ENCODE measurements around the gene ETDC.
"Not testable (repeated sequence)": the region's sequence is repeated elsewhere in the genome, so short reads cannot be mapped to it uniquely, and the experiment has no call there.

Gene ETDC

GRCh38 chrX:135309430-135309923 is at the start of gene ETDC:
ETDC (plus strand) TSS chrX:135309480; CDS start chrX:135309480, 0 bp downstream.
- no peak for DNase-seq

GRCh38 chrX:135260976-135261375 is 48.3 kb upstream of the ETDC start:
- DNase-seq, result not testable (repeated sequence)

DNA sequence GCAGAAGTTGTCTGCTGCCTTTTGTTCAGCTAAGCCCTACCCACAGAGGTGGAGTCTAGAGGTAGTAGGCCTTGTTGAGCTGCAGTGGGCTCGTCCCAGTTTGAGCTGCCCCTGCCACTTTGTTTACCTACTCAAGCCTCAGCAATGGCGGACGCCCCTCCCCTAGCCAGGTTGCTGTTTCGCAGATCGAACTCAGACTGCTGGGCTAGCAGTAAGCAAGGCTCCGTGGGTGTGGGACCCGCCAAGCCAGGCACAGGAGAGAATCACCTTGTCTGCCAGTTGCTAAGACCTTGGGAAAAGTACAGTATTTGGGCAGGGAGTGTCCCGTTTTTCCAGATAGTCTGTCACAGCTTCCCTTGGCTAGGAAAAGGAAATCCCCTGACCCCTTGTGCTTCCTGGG is 45.9 kb upstream of the ETDC start:
- not testable (repeated sequence) for DNase-seq

DNA sequence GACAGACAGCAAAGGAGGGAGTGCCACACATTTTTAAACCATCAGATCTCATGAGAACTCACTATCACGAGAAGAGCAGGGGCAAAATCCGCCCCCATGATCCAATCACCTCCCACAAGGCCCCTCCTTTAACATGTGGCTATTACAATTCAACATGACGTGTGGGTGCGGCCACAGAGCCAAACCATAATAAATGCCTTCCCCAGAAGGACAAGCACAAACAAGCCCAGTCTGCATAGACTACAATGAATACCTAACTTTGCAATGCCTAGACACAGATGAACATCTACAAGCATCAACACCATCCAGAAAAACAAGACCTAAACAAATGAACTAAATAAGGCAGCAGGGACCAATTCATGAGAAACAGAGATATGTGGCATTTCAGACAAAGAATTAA is 45.1 kb upstream of the ETDC start:
- no peak for DNase-seq

DNA sequence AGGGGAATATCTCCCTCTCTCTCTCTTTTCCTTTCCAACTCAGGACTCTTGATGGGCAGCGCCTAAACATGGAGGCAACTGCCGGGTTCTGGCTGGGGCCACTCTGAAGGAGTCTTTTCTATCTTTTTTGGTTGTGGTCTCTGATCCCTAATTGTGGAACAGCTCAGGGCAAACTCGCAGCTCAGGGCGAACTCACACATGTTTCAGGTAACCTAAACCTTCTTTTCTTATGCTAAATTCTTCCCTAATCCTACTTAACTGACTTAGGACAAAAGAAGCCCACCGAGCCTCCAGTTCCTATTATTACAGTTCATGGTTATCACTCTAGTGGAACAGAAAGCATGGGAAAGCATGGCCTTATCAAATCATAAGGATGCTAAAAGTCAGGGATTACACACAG is 36.1 kb upstream of the ETDC start:
- DNase-seq, result no peak

- DNase-seq, result no peak
Measured at GRCh38 chrX:135275973-135276372, 33.3 kb upstream of the ETDC start.

DNA sequence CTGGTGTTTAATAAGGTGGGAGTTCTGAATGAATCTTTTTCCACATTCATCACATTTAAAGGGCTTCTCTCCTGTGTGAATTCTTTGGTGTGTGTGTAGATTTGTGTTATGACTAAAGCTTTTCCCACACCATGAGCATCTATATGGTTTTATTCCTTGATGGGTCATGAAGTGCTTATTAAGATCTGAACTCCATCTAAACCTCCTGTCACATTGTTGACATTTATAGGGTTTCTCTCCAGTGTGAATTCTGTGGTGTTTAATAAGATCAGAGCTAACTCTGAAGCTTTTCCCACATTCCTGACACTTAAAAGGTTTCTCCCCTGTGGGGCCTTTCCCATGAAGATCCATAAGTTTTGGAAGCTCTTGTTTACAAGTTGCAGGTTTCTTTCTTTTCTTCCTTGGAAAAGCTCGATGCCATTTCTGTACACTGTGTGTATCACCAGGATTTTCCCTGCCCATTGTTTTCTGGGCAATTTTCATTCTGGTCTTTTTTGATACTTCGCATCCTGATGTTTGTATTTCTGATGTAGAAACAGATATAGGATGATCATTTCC is 21.9 kb upstream of the ETDC start:
- DNase-seq, result no peak

DNA sequence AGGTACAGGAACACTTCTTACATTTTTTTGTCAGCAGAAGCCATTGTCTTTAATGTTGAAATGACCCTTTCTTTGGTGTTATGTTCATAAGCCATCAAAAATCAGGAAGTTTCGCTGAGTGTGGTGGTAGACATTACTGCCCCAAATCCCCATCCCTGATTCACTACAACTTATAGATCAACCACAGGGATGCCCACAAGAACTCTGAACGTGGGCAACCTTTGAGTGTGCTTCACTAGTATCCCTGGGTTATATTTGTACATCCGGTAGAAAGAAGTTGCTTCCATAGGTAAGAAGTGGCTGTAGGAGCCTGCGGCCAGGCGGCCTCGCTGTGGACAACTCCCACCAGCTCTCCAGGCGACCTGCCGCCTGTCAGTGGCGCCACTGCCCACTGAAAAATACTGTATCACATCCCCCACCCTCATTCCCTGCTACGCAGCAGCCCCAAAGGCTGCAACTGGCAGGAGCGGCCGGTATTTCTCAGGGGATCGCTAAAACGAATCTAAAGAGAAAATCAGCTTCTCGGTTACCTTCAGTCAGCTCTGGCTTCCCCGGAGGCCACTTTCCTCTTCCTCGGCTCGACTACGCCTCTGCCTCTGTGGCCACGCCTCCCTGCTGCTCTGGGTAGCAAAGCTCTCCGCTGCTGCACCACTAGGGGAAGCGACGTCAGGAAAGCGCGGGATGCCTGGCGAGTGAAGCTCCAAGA is 13.9 kb upstream of the ETDC start:
- DNase-seq, result peak; percentile 68

DNA sequence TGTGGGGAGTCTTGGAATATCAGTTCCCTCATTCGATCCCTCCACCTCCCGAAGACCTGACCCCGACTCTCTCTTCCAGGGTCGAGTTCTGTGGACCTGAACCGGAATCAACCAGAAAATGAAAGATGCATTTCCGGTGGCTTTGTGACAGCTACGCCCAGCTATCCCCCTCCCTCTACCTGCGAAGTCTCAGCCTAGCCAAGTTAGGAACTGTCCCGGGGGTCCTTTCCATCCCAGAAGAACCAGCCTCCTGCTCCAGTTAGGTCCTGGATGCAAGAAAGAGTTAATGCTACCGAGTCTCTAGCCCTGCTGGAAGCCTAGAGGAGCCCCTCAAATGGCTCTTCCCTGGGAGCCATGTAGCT is 13.4 kb upstream of the ETDC start:
- no peak for DNase-seq

DNA sequence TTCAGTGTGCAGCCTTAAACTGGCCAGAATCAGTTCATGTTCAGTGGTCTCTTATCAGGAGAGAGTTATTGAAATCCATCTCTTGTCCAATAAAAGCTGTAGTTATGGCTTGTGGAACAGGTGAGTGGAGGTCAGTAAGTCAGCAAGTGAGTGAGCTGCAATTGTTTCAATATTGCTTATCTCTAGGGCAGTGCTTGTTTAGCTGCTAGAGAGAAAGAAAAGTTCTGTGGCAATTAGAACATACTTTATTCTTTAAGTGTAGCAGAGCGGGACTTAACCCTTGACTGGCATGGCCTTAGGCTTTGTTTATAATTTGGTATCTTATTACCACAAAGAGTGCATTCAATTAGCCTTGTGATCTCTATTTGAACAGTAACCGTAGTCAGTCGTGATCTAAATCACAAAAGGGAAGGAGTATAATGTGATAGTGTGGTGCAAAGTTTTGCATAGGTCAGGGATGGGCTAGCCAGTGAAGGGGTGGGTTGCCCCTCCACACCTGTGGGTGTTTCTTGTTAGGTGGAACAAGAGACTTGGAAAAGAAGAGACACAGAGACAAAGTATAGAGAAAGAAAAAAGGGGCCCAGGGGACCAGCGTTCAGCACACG is 6.9 kb upstream of the ETDC start:
- DNase-seq, result no peak

- no peak for DNase-seq
Measured at GRCh38 chrX:135304741-135305140, 4.5 kb upstream of the ETDC start.

- DNase-seq, result no peak
Measured at GRCh38 chrX:135307171-135307570, 2.1 kb upstream of the ETDC start.

GRCh38 chrX:135308345-135308855 is 880 bp upstream of the ETDC start:
- DNase-seq, result no peak

- DNase-seq, result no peak
Measured at GRCh38 chrX:135315864-135316263, 6.6 kb downstream of the ETDC start.

- DNase-seq, result no peak
Measured at GRCh38 chrX:135324463-135324862, 15.2 kb downstream of the ETDC start.

DNA sequence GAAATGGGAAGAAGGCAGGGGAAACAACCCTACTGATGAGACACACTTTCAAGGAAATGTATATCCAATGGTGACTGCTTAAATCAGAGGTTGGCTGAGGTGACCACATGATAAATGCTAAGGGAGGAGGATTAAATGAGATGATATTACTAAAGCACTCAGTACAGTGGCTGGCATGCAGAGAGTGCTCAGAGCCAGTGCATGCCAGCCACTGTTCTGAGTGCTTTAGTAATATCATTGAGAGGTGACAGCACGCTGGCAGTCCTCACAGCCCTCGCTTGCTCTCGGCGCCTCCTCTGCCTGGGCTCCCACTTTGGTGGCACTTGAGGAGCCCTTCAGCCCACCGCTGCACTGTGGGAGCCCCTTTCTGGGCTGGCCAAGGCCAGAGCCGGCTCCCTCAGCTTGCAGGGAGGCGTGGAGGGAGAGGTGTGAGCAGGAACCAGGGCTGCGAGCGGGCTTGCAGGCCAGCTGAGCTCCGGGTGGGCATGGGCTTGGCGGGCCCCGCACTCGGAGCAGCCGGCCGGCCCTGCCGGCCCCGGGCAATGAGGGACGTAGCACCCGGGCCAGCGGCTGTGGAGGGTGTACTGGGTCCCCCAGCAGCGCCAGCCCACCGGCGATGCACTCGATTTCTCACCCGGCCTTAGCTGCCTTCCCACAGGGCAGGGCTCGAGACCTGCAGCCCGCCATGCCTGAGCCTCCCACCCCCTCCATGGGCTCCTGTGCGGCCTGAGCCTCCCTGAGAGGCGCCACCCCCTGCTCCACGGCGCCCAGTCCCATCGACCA is 15.9 kb downstream of the ETDC start:
- not testable (repeated sequence) for DNase-seq

DNA sequence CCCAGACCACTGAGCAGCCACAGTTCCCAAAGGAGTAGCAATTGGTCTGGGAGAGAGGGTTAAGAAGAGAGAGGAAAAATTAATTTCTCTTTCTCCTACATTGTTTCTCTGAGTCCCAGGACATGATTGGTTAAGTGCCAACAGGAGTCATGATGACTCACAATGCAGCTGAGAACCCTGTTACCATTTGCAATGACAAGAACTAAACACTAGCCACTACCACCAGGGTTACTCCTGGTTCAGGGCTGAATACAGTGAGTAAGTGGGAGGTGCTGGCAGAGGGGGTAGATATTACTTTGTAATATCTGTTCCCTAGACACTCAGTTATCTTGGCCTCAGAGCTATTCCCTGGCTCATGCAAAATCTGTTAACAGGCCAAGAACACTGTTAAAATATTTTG is 18.0 kb downstream of the ETDC start:
- DNase-seq, result no peak

DNA sequence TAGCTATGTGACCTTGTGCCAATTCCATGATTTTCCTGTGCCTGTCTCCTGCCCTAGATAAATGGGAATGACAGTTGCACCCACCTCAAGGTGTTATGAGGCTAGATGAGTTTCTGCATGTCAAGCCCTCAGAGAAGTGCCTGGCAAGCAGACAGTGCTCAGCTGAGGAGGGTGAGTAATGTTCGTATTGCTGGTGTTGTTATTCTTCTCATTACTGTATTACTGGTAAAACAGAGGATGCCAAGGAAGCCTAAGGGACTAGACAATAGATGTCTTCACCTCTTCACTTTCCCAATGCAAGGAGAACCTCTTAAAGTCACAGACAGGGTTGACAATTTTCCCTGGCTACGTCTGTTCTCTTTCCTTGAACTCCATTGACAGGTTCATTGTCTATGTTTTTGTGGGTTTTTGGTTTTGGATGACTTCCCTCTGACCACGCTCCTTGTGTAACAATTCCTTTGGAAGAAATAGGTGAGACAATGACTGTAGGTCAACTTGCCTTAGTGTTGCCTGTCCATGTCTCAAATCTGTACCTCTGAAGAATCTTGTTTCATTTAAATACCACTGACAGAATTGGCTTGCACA is 19.2 kb downstream of the ETDC start:
- no peak for DNase-seq

DNA sequence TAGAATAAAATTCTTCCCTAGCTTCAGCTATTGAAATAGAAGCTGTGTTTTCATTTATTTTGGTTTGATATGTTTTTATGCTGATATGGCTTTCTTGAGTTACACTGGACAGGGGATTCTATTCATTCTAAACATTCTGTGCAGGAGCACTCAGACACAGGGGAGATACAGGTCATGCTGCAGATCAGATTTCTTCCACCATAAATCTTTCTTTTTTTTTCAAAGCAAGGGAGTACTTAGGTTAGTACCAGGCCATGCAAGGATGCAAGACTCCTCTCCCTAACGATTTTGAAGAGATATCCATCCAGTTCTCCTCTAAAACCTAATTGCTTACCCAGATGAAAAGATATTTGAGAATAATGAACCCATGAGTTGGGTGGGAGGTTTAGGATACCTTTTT is 21.4 kb downstream of the ETDC start:
- DNase-seq, result no peak

DNA sequence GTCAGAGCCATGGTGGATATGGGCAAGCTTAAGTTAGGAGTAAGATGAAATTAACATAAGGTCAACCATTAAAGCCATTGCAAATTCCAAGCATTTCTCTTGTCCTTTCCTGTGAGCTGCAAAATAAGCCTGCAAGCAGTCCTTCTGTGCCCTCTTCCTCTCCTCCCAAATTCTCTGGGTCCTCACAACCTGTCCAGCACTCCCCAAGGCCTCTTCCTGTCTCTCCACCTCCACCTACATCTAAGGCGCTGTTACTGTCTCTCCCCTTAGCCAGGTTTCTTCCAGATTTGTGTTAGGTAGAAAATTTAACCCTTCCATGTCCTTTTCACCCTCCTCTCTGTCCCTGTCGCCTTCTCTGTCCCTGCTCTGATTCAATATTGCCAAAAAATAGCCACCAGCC is 22.2 kb downstream of the ETDC start:
- no peak for DNase-seq

- DNase-seq, result no peak
Measured at GRCh38 chrX:135340831-135341230, 31.6 kb downstream of the ETDC start.

DNA sequence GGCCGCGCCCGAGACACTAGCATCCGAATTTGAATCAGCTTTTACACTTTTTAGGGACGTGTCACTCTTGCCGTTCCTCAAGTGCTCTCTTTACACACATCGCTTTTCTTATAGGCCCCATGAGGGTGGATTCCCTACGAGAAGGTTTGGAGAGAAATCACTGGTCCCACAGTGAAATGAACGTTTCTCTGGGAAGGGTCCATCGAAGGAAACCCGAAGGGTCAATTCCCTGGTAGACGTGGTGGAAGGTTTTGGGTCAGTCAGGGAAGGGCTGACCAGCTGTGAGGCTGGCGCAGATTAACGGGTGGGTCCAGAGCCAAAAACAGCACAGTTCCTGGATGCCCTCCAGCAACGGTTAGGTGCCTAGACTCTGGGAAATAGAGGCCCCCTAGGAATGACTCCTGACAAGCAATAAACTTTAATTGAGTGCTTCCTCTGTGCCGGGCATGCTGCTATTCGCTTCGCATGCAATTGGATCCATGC is 35.9 kb downstream of the ETDC start:
- DNase-seq, result peak; percentile 20

DNA sequence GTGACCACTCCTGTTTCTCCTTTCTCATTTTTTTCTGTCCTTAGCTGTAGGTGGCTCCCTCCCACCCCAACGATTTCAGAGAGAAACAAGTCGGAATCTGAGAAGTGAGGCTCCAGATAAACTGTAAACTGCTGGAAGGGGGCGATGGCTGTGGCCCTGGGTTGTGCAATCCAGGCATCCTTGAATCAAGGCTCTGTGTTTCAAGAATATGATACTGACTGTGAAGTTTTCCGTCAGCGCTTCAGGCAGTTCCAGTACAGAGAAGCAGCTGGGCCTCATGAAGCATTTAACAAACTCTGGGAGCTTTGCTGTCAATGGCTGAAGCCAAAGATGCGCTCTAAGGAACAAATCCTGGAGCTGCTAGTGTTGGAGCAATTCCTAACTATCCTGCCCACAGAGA is 37.7 kb downstream of the ETDC start:
- DNase-seq, result no peak
